ENCODE measurements around the gene CPB2.

CPB2 gene

GRCh38 chr13:46127358-46128023, 22.7 kb upstream of the CPB2 start:
- no peak for DNase-seq (ENCODE audit: low read depth, low spot score)

- peak; percentile 82 for DNase-seq (ENCODE audit: low read depth, low spot score)
Measured at GRCh38 chr13:46126552-46127357, 21.9 kb upstream of the CPB2 start.

- no peak for DNase-seq (ENCODE audit: low read depth, low spot score)
Measured at GRCh38 chr13:46126056-46126455, 21.2 kb upstream of the CPB2 start.

- DNase-seq (ENCODE audit: low read depth, low spot score) = no peak
Measured at GRCh38 chr13:46124967-46125933, 20.4 kb upstream of the CPB2 start.

- DNase-seq (ENCODE audit: low read depth, low spot score) = no peak
Measured at GRCh38 chr13:46124531-46124966, 19.7 kb upstream of the CPB2 start.

- no peak for DNase-seq (ENCODE audit: low read depth, low spot score)
Measured at GRCh38 chr13:46122304-46122703, 17.5 kb upstream of the CPB2 start.

GRCh38 chr13:46121597-46122163, 16.8 kb upstream of the CPB2 start:
- peak; percentile 22 for DNase-seq (ENCODE audit: low read depth, low spot score)

GRCh38 chr13:46121033-46121432, 16.2 kb upstream of the CPB2 start:
- no peak for DNase-seq (ENCODE audit: low read depth, low spot score)

- DNase-seq (ENCODE audit: low read depth, low spot score) = peak; percentile 32
Measured at GRCh38 chr13:46119883-46120614, 15.2 kb upstream of the CPB2 start.

GRCh38 chr13:46116653-46117502, 12.0 kb upstream of the CPB2 start:
- DNase-seq (ENCODE audit: low read depth, low spot score) = no peak

GRCh38 chr13:46114613-46115012, 9.8 kb upstream of the CPB2 start:
- no peak for DNase-seq (ENCODE audit: low read depth, low spot score)

- DNase-seq (ENCODE audit: low read depth, low spot score) = no peak
Measured at GRCh38 chr13:46113596-46113995, 8.8 kb upstream of the CPB2 start.

GRCh38 chr13:46111151-46111550, 6.3 kb upstream of the CPB2 start:
- no peak for DNase-seq (ENCODE audit: low read depth, low spot score)

GRCh38 chr13:46109451-46109850, 4.6 kb upstream of the CPB2 start:
- peak; percentile 17 for DNase-seq (ENCODE audit: low read depth, low spot score)

GRCh38 chr13:46106839-46107371, 2.1 kb upstream of the CPB2 start:
- no peak for DNase-seq (ENCODE audit: low read depth, low spot score)

- no peak for DNase-seq (ENCODE audit: low read depth, low spot score)
Measured at GRCh38 chr13:46103037-46103436, 1.8 kb downstream of the CPB2 start.

- no peak for DNase-seq (ENCODE audit: low read depth, low spot score)
Measured at GRCh38 chr13:46102255-46102605, 2.6 kb downstream of the CPB2 start.

- DNase-seq (ENCODE audit: low read depth, low spot score) = no peak
Measured at GRCh38 chr13:46101484-46102254, 3.2 kb downstream of the CPB2 start.

- no peak for DNase-seq (ENCODE audit: low read depth, low spot score)
Measured at GRCh38 chr13:46101002-46101401, 3.8 kb downstream of the CPB2 start.
